GM12878 (cell line): ENCODE results near the gene TACC3. TPM values are rescaled to one million over a fixed set of nuclear protein-coding genes. Genes with fewer than 3 reads are reported as not detected.

Experiments used
- ATAC-seq: fragments of 200-7000 bp; cut with Tn5 transposase; 3 replicates; pipeline ENCODE4 v1.9.1; 2020; ENCODE audit warnings: mild to moderate bottlenecking, moderate library complexity
- BruUV-seq: library from RNA; stranded (reverse); fragments of 400-500 nt; replicated peaks from 2 replicates; lab custom pipeline; 2021; lab: Mats Ljungman, UMichigan
- CTCF ChIA-PET: fragments of 300-600 bp; sonication (Branson Sonifier 250); formaldehyde crosslinking; extraction: SDS; loops from one replicate; lab custom pipeline; 2021; ENCODE audit warnings: inconsistent platforms; lab: Yijun Ruan, JAX
- POLR2A ChIA-PET: fragments of 350-600 bp; formaldehyde crosslinking; extraction: SDS; loops from one replicate; lab custom pipeline; 2021; ENCODE audit warnings: inconsistent platforms; lab: Charles Lee
- RAD21 ChIA-PET: fragments of 300-600 bp; sonication (Branson Sonifier 250); formaldehyde crosslinking; loops from one replicate; lab custom pipeline; 2023; ENCODE audit warnings: antibody characterized with exemption; ENCODE audit not compliant: unreplicated experiment; lab: Charles Lee
- SMC1A ChIA-PET: fragments of 300-600 bp; sonication (Branson Sonifier 250); formaldehyde crosslinking; loops from one replicate; lab custom pipeline; 2023; ENCODE audit not compliant: unreplicated experiment, uncharacterized antibody; lab: Charles Lee
- DNase-seq: peaks from one replicate; pipeline ENCODE4 v3.0.0-alpha.2; 2011; ENCODE audit warnings: low read depth, low spot score
- FAIRE-seq: peaks from 3 replicates; lab custom pipeline; 2011; peaks lifted over from hg19 to GRCh38; lab: Jason Lieb, UNC
- H2AFZ ChIP-seq: 2 replicates; pipeline ENCODE4 v1.6.0; 2011; ENCODE audit warnings: low read depth, low read length, control low read depth; ENCODE audit not compliant: control insufficient read depth
- H3K27ac ChIP-seq: 2 replicates; pipeline ENCODE4 v1.5.1; 2011; ENCODE audit warnings: control low read depth; ENCODE audit not compliant: control insufficient read depth, insufficient read depth
- H3K27me3 ChIP-seq, 2 experiments: replicated peaks in 1 of 2; 2 replicates each; pipeline versions ENCODE4 v1.6.0 to v1.6.1; 2011; ENCODE audit warnings: low read length in 1 of 2; ENCODE audit not compliant: control insufficient read depth in 2 of 2, insufficient read depth in 2 of 2
- H3K36me3 ChIP-seq, 2 experiments: 2 replicates each; pipeline ENCODE4 v1.5.1; 2011; ENCODE audit warnings: low read length in 1 of 2; ENCODE audit not compliant: control insufficient read depth in 2 of 2, insufficient read depth in 2 of 2
- H3K4me1 ChIP-seq: 2 replicates; pipeline ENCODE4 v1.6.1; 2011; ENCODE audit warnings: mild to moderate bottlenecking, low read length, moderate library complexity, mixed read lengths; ENCODE audit not compliant: control insufficient read depth, insufficient read depth
- H3K4me2 ChIP-seq: 2 replicates; pipeline ENCODE4 v1.6.0; 2011; ENCODE audit warnings: control low read depth; ENCODE audit not compliant: control insufficient read depth, insufficient read depth
- H3K4me3 ChIP-seq: fragments of 200-600 bp; sonication (generic); 2 replicates; pipeline ENCODE4 v1.5.1; 2016
- H3K79me2 ChIP-seq: 2 replicates; pipeline ENCODE4 v1.6.0; 2011; ENCODE audit warnings: low read length; ENCODE audit not compliant: control insufficient read depth, insufficient read depth
- H3K9ac ChIP-seq: 2 replicates; pipeline ENCODE4 v1.8.0; 2011; ENCODE audit warnings: low read length, control low read depth, mixed read lengths; ENCODE audit not compliant: control insufficient read depth, insufficient read depth
- H3K9me3 ChIP-seq: replicated peaks from 3 replicates; pipeline ENCODE4 v1.5.1; 2011; ENCODE audit warnings: mild to moderate bottlenecking, low read length; ENCODE audit not compliant: control insufficient read depth, insufficient read depth
- H4K20me1 ChIP-seq: 2 replicates; pipeline ENCODE4 v1.6.0; 2011; ENCODE audit not compliant: control insufficient read depth, insufficient read depth
- ATF3 ChIP-seq: IDR thresholded peaks from 2 replicates; pipeline ENCODE4 v1.6.1; 2011; ENCODE audit warnings: low read depth, mild to moderate bottlenecking, low read length, moderate library complexity, borderline replicate concordance; ENCODE audit errors: extremely low read depth
- BACH1 ChIP-seq: fragments of 450-650 bp; IDR thresholded peaks from 2 replicates; pipeline ENCODE4 v1.6.1; 2017; ENCODE audit warnings: mild to moderate bottlenecking, borderline replicate concordance
- BHLHE40 ChIP-seq, 2 experiments: fragments of 450-650 bp in 1 of 2; IDR thresholded peaks; 2 replicates each; pipeline ENCODE4 v1.6.1; 2011 to 2017; ENCODE audit warnings: low read depth in 2 of 2, borderline replicate concordance in 1 of 2, improper control_type of control experiment in 1 of 2, low read length in 1 of 2, mild to moderate bottlenecking in 1 of 2
- CHD4 ChIP-seq: fragments of 200-600 bp; sonication (generic); IDR thresholded peaks from 2 replicates; pipeline ENCODE4 v1.6.1; 2016; ENCODE audit warnings: mild to moderate bottlenecking
- GABPA ChIP-seq: IDR thresholded peaks from 2 replicates; pipeline ENCODE4 v1.6.1; 2014; ENCODE audit warnings: antibody characterized with exemption, low read depth, mild to moderate bottlenecking, inconsistent platforms
- GATAD2B ChIP-seq: fragments of 450-650 bp; conservative IDR thresholded peaks from 2 replicates; pipeline ENCODE4 v1.6.1; 2017; ENCODE audit warnings: low read depth, mild to moderate bottlenecking, moderate library complexity
- RBBP5 ChIP-seq: fragments of 200-600 bp; sonication (generic); conservative IDR thresholded peaks from 2 replicates; pipeline ENCODE4 v1.6.1; 2016
- REST ChIP-seq: IDR thresholded peaks from 2 replicates; pipeline ENCODE4 v1.6.1; 2012; ENCODE audit warnings: mild to moderate bottlenecking, low read depth, low read length
- SMARCA5 ChIP-seq: fragments of 450-650 bp; IDR thresholded peaks from 2 replicates; pipeline ENCODE4 v1.6.1; 2017; ENCODE audit warnings: mild to moderate bottlenecking
- SUZ12 ChIP-seq: fragments of 200-600 bp; sonication (generic); IDR thresholded peaks from one replicate; pipeline ENCODE4 v1.6.1; 2018; ENCODE audit warnings: antibody characterized with exemption, mild to moderate bottlenecking; ENCODE audit not compliant: unreplicated experiment
- TCF7 ChIP-seq: IDR thresholded peaks from 2 replicates; pipeline ENCODE4 v1.6.1; 2014; ENCODE audit warnings: antibody characterized with exemption, borderline replicate concordance
- YY1 ChIP-seq: IDR thresholded peaks from 2 replicates; pipeline ENCODE4 v1.6.1; 2011; ENCODE audit warnings: low read depth, mild to moderate bottlenecking, low read length
- ZBTB11 ChIP-seq: fragments of 450-650 bp; formaldehyde crosslinking; IDR thresholded peaks from 2 replicates; pipeline ENCODE4 v1.5.0; 2022; ENCODE audit warnings: mild to moderate bottlenecking, missing genetic modification characterization
- ZNF24 ChIP-seq: fragments of 450-650 bp; IDR thresholded peaks from 2 replicates; pipeline ENCODE4 v1.6.1; 2017; ENCODE audit warnings: antibody characterized with exemption, mild to moderate bottlenecking
- ZSCAN29 ChIP-seq: fragments of 450-650 bp; IDR thresholded peaks from 2 replicates; pipeline ENCODE4 v1.6.1; 2017; ENCODE audit warnings: mild to moderate bottlenecking, moderate library complexity
- WGBS: methylation state at CpG from one replicate; pipeline ENCODE4 v1.1.6; 2016; ENCODE audit warnings: low lambda C conversion rate; ENCODE audit not compliant: insufficient replicate concordance, insufficient coverage; ENCODE audit errors: missing lambda C conversion rate; 5-methylcytosine and 5-hydroxymethylcytosine counted together
- in situ Hi-C: fragments of 300-500 bp; cut with MboI; formaldehyde crosslinking; loops from 9 replicates; pipeline ENCODE4 v1.14.3; 2018; ENCODE audit warnings: mixed read lengths
- intact Hi-C: fragments of 100-400 bp; cut with micrococcal nuclease; formaldehyde crosslinking; loops from one replicate; pipeline ENCODE4 v1.14.2; 2022; ENCODE audit not compliant: unreplicated experiment
- polyA plus RNA-seq, 11 experiments: library from polyadenylated mRNA; depleted of rRNA in 4 of 11; unstranded in 6 of 11; stranded (reverse) in 5 of 11; fragments of >200 nt; fragmentation: Nextera tagmentation in 4 of 11; fragmentation: Illumina TruSeq in 1 of 11; extraction: Ambion mirVana in 4 of 11; extraction: Trizol in 1 of 11; gene quantifications; 1 replicate in 1 of 11; 2 replicates in 10 of 11; pipeline versions ENCODE4 v1.2.1 to v1.2.3, GENCODE V29; 2011 to 2016; ENCODE audit warnings: inconsistent platforms in 2 of 11, missing spikeins in 2 of 11, low read depth in 1 of 11
- total RNA-seq, 4 experiments: library from RNA; depleted of rRNA in 3 of 4; stranded (reverse); fragments of >200 nt in 3 of 4; fragmentation: Illumina TruSeq in 1 of 4; extraction: Trizol in 1 of 4; gene quantifications; 2 replicates each; pipeline versions ENCODE4 v1.2.1 to v1.2.3, GENCODE V29; 2013 to 2021

The TACC3 gene
- total and polyA plus RNA-seq, 10 of the 15 experiments (the other 5 are each of a cell fraction or from before 2014, with no cell fraction given), result 2.8 to 121 (median 73.3) TPM

- TF ChIP-seq BHLHE40 (IDR thresholded peaks at IDR 0.05; ENCODE audit: borderline replicate concordance in 1 of 2, low read depth in 2 of 2, low read length in 1 of 2), result peak in 1 of 2 experiments; percentile 16; a peak in 1 of 4 replicates
These were observed 51.7 kb downstream of the TACC3 start (continued) for GRCh38 chr4:1772853-1773538.

- CTCF ChIA-PET, result interaction anchor here (1.2 kb wide), 1 partner anchor 36 kb away, joined by 3 read pairs; no protein-coding TSS in a partner anchor
- Histone ChIP-seq H3K27ac (no peak overlapping the region), H3K36me3 (no peaks in the 10 kb centered on the region), H3K9ac (no peak overlapping the region), H3K9me3 (no peaks in the 10 kb centered on the region), H3K79me2 (no peaks in the 10 kb centered on the region), H3K27me3 (peaks cover 0 to 3% of the 10 kb centered on the region in 2 experiments; a peak in 3 of 4 replicates), H2AFZ (no peak overlapping the region), H3K4me1 (peaks cover 9% of the 10 kb centered on the region), H3K4me2 (no peak overlapping the region), H4K20me1 (no peaks in the 10 kb centered on the region), H3K4me3 (no peak overlapping the region)
- BruUV-seq, result no TSS peak
- intact Hi-C loops, result no loop called here
- 21% methylated on average over 7 of the region's 10 CpGs for WGBS
- in situ Hi-C loops, result no loop called here
- SMC1A ChIA-PET, result no interaction called here
- ATAC-seq, result no peak
- no peak for FAIRE-seq
- RAD21 ChIA-PET, result interaction anchor here (1.1 kb wide), 1 partner anchor 35 kb away, joined by 3 read pairs; no protein-coding TSS in a partner anchor
- POLR2A ChIA-PET, result no interaction called here
- DNase-seq, result no peak
- no peak for TF ChIP-seq GATAD2B
- TF ChIP-seq RBBP5, result no peak
- TF ChIP-seq ZSCAN29, result no peak
- no peak for TF ChIP-seq ATF3
- TF ChIP-seq SUZ12, result no peak
- no peak for TF ChIP-seq REST
- no peak for TF ChIP-seq ZNF24
- TF ChIP-seq CHD4, result no peak
- no peak for TF ChIP-seq TCF7
- no peak for TF ChIP-seq YY1
- TF ChIP-seq SMARCA5, result no peak
- TF ChIP-seq BACH1, result no peak
- no peak for TF ChIP-seq ZBTB11 (CRISPR knock-in tag)
- TF ChIP-seq GABPA, result no peak
These were observed 52.4 kb downstream of the TACC3 start for GRCh38 chr4:1773754-1774153.
